GM19438 (cell line): Measurements from ENCODE around the gene PHF21B.

Source experiments
- ATAC-seq: cut with Tn5 transposase; IDR thresholded peaks from one replicate; pipeline ENCODE4 v1.9.1; 2021; ENCODE audit warnings: low read depth; ENCODE audit not compliant: unreplicated experiment

Gene PHF21B

GRCh38 chr22:44848791-44849420, 160.9 kb downstream of the PHF21B start:
- no peak for ATAC-seq

GRCh38 chr22:44848296-44848741, 161.5 kb downstream of the PHF21B start:
- ATAC-seq = no peak

GRCh38 chr22:44847892-44848291, 161.9 kb downstream of the PHF21B start:
- no peak for ATAC-seq

GRCh38 chr22:44847380-44847779, 162.4 kb downstream of the PHF21B start:
- no peak for ATAC-seq

DNA sequence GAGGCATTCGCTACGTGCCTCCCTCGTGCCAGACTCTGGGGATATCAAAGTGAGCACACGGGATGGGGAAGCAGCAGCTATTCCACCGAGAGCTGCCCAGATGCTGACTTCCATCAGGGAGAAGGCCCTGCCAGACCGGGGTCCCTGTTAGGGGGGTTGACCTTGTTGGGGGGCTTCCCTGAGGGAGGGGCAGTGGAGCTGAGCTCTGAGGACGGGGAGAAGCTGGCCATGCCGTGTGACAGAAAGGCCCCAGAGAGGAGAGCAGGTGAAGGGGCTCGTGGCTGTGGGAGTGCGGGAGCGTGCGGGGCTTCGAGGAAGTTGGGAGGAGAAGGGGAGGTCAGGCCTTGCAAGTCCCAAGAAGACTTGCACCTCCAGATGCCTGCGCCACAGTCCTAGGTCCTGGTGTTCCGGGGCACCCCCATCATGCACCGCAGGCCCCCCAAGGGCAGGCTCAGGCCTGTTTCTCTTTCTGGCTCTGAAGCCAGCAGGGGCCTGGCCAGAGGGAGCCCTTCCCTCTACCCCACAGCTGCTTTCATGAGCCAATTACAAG, 163.0 kb downstream of the PHF21B start:
- ATAC-seq = no peak

GRCh38 chr22:44845796-44846720, 163.7 kb downstream of the PHF21B start:
- no peak for ATAC-seq

GRCh38 chr22:44845191-44845590, 164.6 kb downstream of the PHF21B start:
- ATAC-seq = no peak

DNA sequence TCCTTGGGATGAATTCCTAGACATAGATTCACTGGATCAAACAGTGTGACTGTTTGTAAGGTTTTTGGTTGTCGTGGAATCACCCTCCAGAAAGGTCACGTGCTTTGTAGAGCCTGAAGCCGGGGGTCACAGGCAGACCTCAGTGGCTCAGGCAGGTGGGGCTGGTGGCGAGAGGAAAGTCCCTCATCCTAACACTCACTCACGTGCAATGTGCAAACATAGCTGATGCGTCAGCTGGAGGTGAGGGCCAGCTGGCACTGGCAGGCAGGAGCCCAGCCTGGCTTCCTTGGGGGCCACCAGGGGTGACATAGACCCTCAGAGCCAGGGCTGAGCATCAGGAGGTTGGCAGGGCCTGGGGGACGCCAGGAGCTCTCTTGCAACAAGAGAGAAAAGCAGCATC, 167.4 kb downstream of the PHF21B start:
- ATAC-seq = no peak

- ATAC-seq = no peak
These were observed 169.0 kb downstream of the PHF21B start for GRCh38 chr22:44840611-44841322.

- ATAC-seq = no peak
These were observed 170.1 kb downstream of the PHF21B start for GRCh38 chr22:44839721-44840120.

GRCh38 chr22:44839061-44839460, 170.7 kb downstream of the PHF21B start:
- ATAC-seq = no peak

- no peak for ATAC-seq
These were observed 171.3 kb downstream of the PHF21B start for GRCh38 chr22:44838316-44839016.

GRCh38 chr22:44837481-44837880, 172.3 kb downstream of the PHF21B start:
- ATAC-seq = no peak

DNA sequence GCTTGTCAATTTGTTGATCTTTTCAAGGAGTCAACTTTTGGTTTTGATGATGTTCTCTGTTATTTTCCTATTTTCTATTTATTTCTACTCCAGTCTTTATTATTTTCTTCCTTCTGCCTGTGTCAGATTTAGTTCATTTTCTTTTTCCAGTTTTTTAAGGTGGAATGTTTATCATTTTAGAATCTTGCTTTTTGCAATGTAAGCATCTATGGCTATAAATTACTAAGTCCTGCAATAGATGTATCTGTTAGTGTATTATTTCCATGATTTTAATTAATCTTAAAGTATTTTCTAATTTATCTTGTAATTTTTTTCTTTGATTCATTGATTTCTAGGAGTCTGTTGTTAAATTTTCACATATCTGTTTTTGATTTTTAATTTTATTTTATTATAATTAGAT, 175.7 kb downstream of the PHF21B start:
- no peak for ATAC-seq

DNA sequence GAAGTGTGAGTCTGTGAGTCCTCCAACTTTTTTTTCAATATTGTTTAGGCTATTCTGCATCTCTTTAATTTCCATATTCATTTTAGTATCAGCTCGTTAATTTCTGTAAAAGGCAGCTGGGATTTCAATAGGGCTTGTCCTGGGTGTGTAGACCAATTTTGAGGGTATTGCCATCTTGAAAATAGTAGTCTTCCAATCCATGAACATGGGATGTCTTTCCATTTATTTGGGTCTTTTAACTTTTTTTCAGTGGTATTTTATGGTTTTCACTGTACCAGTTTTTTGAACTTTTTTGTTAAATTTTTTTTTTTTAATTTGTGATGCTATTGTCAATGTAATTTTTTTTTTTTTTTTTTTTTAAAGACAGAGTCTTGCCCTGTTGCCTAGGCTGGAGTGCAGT, 177.9 kb downstream of the PHF21B start:
- no peak for ATAC-seq
